H9 (cell line): ENCODE data around the gene PC. TPM values are rescaled to one million over a fixed set of nuclear protein-coding genes. Genes with fewer than 3 reads are reported as not detected.

ENCODE experiments used
- DNase-seq: peaks from one replicate; pipeline ENCODE4 v3.0.0-alpha.2; 2017
- H2AFZ ChIP-seq: one replicate; pipeline ENCODE4 v1.6.1; 2013; ENCODE audit warnings: mild to moderate bottlenecking, low read length, control low read depth, moderate library complexity
- H2AK5ac ChIP-seq: 2 replicates; pipeline ENCODE4 v1.6.1; 2013; ENCODE audit warnings: low read length, control low read depth, mixed read lengths; ENCODE audit not compliant: insufficient read length
- H2BK120ac ChIP-seq: one replicate; pipeline ENCODE4 v1.6.1; 2013; ENCODE audit warnings: low read depth, mild to moderate bottlenecking, low read length, control low read depth, inconsistent platforms; ENCODE audit not compliant: poor library complexity, severe bottlenecking
- H2BK12ac ChIP-seq: 2 replicates; pipeline ENCODE4 v1.6.1; 2013; ENCODE audit warnings: low read length, control low read depth, mixed read lengths, low read depth; ENCODE audit not compliant: insufficient read length
- H2BK15ac ChIP-seq: 2 replicates; pipeline ENCODE4 v1.6.1; 2013; ENCODE audit warnings: low read depth, low read length, control low read depth
- H2BK20ac ChIP-seq: one replicate; pipeline ENCODE4 v1.6.1; 2013; ENCODE audit warnings: low read depth, mild to moderate bottlenecking, low read length, control low read depth, inconsistent platforms; ENCODE audit not compliant: poor library complexity, severe bottlenecking
- H2BK5ac ChIP-seq: 2 replicates; pipeline ENCODE4 v1.6.1; 2013; ENCODE audit warnings: low read length, control low read depth, mixed read lengths; ENCODE audit not compliant: insufficient read length
- H3K14ac ChIP-seq: 2 replicates; pipeline ENCODE4 v1.6.1; 2013; ENCODE audit warnings: low read length, control low read depth; ENCODE audit not compliant: insufficient read depth
- H3K18ac ChIP-seq: 2 replicates; pipeline ENCODE4 v1.6.1; 2013; ENCODE audit warnings: low read depth, mild to moderate bottlenecking, mixed read lengths, low read length, control low read depth; ENCODE audit not compliant: insufficient read length
- H3K23ac ChIP-seq: 2 replicates; pipeline ENCODE4 v1.6.1; 2013; ENCODE audit warnings: low read length, control low read depth, mixed read lengths, low read depth; ENCODE audit not compliant: insufficient read length
- H3K23me2 ChIP-seq: 2 replicates; pipeline ENCODE4 v1.6.1; 2013; ENCODE audit warnings: low read depth, mild to moderate bottlenecking, mixed read lengths, low read length, control low read depth; ENCODE audit not compliant: insufficient read length, poor library complexity, severe bottlenecking
- H3K27ac ChIP-seq: 2 replicates; pipeline ENCODE4 v1.5.1; 2013; ENCODE audit warnings: low read length, control low read depth, mixed read lengths, low read depth; ENCODE audit not compliant: insufficient read length
- H3K27me3 ChIP-seq: 2 replicates; pipeline ENCODE4 v1.6.1; 2013; ENCODE audit warnings: low read length, control low read depth, inconsistent platforms; ENCODE audit not compliant: insufficient read depth
- H3K4ac ChIP-seq: 2 replicates; pipeline ENCODE4 v1.6.1; 2013; ENCODE audit warnings: low read depth, mild to moderate bottlenecking, control low read depth, inconsistent platforms, low read length, moderate library complexity
- H3K4me1 ChIP-seq: 2 replicates; pipeline ENCODE4 v1.6.1; 2013; ENCODE audit warnings: low read length, control low read depth, inconsistent platforms; ENCODE audit not compliant: insufficient read depth
- H3K4me2 ChIP-seq: 2 replicates; pipeline ENCODE4 v1.6.1; 2013; ENCODE audit warnings: low read length, control low read depth, mixed read lengths; ENCODE audit not compliant: insufficient read length, insufficient read depth
- H3K56ac ChIP-seq: 2 replicates; pipeline ENCODE4 v1.6.1; 2013; ENCODE audit warnings: low read depth, mild to moderate bottlenecking, mixed read lengths, low read length, control low read depth; ENCODE audit not compliant: insufficient read length
- H3K79me1 ChIP-seq: 2 replicates; pipeline ENCODE4 v1.6.1; 2013; ENCODE audit warnings: low read depth, mild to moderate bottlenecking, moderate library complexity, low read length, control low read depth, inconsistent platforms; ENCODE audit not compliant: insufficient read depth, poor library complexity, severe bottlenecking
- H3K79me2 ChIP-seq: 2 replicates; pipeline ENCODE4 v1.6.1; 2013; ENCODE audit warnings: low read length, control low read depth, inconsistent platforms; ENCODE audit not compliant: insufficient read depth
- H3K9ac ChIP-seq: 2 replicates; pipeline ENCODE4 v1.6.1; 2013; ENCODE audit warnings: low read length, control low read depth, mixed read lengths; ENCODE audit not compliant: insufficient read length; ENCODE audit errors: extremely low read depth
- H3K9me3 ChIP-seq: one replicate; pipeline ENCODE4 v1.6.1; 2013; ENCODE audit warnings: low read depth, low read length, inconsistent platforms; ENCODE audit not compliant: control insufficient read depth
- H3T11ph ChIP-seq: one replicate; pipeline ENCODE4 v1.6.1; 2013; ENCODE audit warnings: mild to moderate bottlenecking, low read length, control low read depth, inconsistent platforms
- H4K20me1 ChIP-seq: one replicate; pipeline ENCODE4 v1.6.1; 2013; ENCODE audit not compliant: control insufficient read depth, insufficient read length, insufficient read depth
- H4K5ac ChIP-seq: 2 replicates; pipeline ENCODE4 v1.6.1; 2013; ENCODE audit warnings: low read depth, mild to moderate bottlenecking, mixed read lengths, low read length, control low read depth; ENCODE audit not compliant: insufficient read length
- H4K8ac ChIP-seq: replicated peaks from 2 replicates; pipeline ENCODE4 v1.6.1; 2013; ENCODE audit warnings: low read length, control low read depth, mixed read lengths, low read depth; ENCODE audit not compliant: insufficient read length
- H4K91ac ChIP-seq: 2 replicates; pipeline ENCODE4 v1.6.1; 2013; ENCODE audit warnings: low read depth, mild to moderate bottlenecking, moderate library complexity, mixed read lengths, low read length, control low read depth; ENCODE audit not compliant: insufficient read length
- H3K27ac Mint-ChIP-seq, 3 experiments: 2 replicates in 2 of 3; 3 replicates in 1 of 3; pipeline ENCODE4 v1.8.0; 2020 to 2021; ENCODE audit warnings: mixed read lengths in 3 of 3, mild to moderate bottlenecking in 1 of 3, moderate library complexity in 1 of 3
- H3K27me3 Mint-ChIP-seq: 2 replicates; pipeline ENCODE4 v1.8.0; 2021; ENCODE audit warnings: low read depth, mild to moderate bottlenecking, moderate library complexity, mixed read lengths
- H3K36me3 Mint-ChIP-seq, 3 experiments: 2 replicates in 2 of 3; 3 replicates in 1 of 3; pipeline ENCODE4 v1.8.0; 2020 to 2021; ENCODE audit warnings: low read depth in 3 of 3, mixed read lengths in 3 of 3; ENCODE audit not compliant: insufficient read depth in 1 of 3
- H3K4me1 Mint-ChIP-seq, 2 experiments: 2 replicates each; pipeline ENCODE4 v1.8.0; 2020; ENCODE audit warnings: mixed read lengths in 2 of 2
- H3K4me3 Mint-ChIP-seq, 2 experiments: 2 replicates in 1 of 2; 3 replicates in 1 of 2; pipeline ENCODE4 v1.8.0; 2020 to 2021; ENCODE audit warnings: mild to moderate bottlenecking in 2 of 2, mixed read lengths in 2 of 2, moderate library complexity in 1 of 2
- H3K9me3 Mint-ChIP-seq, 2 experiments: 2 replicates in 1 of 2; 3 replicates in 1 of 2; pipeline ENCODE4 v1.8.0; 2020; ENCODE audit warnings: mild to moderate bottlenecking in 2 of 2, mixed read lengths in 2 of 2, moderate library complexity in 1 of 2
- CTCF ChIP-seq: fragments of 200-600 bp; sonication (generic); conservative IDR thresholded peaks from 3 replicates; pipeline ENCODE4 v1.8.0; 2021; ENCODE audit warnings: antibody characterized with exemption, mild to moderate bottlenecking
- WGBS: extraction: QIAGEN DNeasy Blood & Tissue Kit; methylation state at CpG from one replicate; pipeline ENCODE4 v1.1.7; 2013; ENCODE audit warnings: missing lambda C conversion rate, low lambda C conversion rate, mixed read lengths; ENCODE audit not compliant: insufficient read length; ENCODE audit errors: extremely low coverage; 5-methylcytosine and 5-hydroxymethylcytosine counted together
- total RNA-seq: library from RNA; stranded (reverse); gene quantifications from 2 replicates; pipeline ENCODE4 v1.2.1, GENCODE V29; 2021

The PC gene
- total RNA-seq, 1 experiment from 2014 or later: 32.6 TPM

- H3K4ac ChIP-seq: no peak overlapping the region
- H3K79me2 ChIP-seq: no peaks in the 10 kb centered on the region
- no peak overlapping the region for H2BK12ac ChIP-seq
- no peak overlapping the region for H3T11ph ChIP-seq
- no peak overlapping the region for H3K4me3 Mint-ChIP-seq
- H2BK120ac ChIP-seq: no peak overlapping the region
- no peak overlapping the region for H3K27ac ChIP-seq
- H3K4me1 ChIP-seq: no peaks in the 10 kb centered on the region
- H3K23ac ChIP-seq: peak overlapping the region; percentile 87
- H3K27ac Mint-ChIP-seq: no peak overlapping the region
- WGBS: no CpG with 5 or more reads among the region's 9 CpGs
- H4K5ac ChIP-seq: peak overlapping the region; percentile 7
- H3K79me1 ChIP-seq: no peaks in the 10 kb centered on the region
- H3K27me3 ChIP-seq: no peaks in the 10 kb centered on the region
- no peak overlapping the region for H3K56ac ChIP-seq
- H3K23me2 ChIP-seq: no peaks in the 10 kb centered on the region
- H4K8ac ChIP-seq: no peak overlapping the region
- no peak overlapping the region for H3K18ac ChIP-seq
- DNase-seq: no peak
- no peaks in the 10 kb centered on the region for H3K9me3 ChIP-seq
- no peak overlapping the region for H2BK5ac ChIP-seq
- H3K9ac ChIP-seq: no peak overlapping the region
- H3K36me3 Mint-ChIP-seq: no peaks in the 10 kb centered on the region; a peak in 1 of 7 replicates
- no peak overlapping the region for H3K14ac ChIP-seq
- H3K4me1 Mint-ChIP-seq: peaks cover 16 to 21% of the 10 kb centered on the region in 2 experiments
- H3K4me2 ChIP-seq: no peak overlapping the region
- H4K91ac ChIP-seq: no peak overlapping the region
- no peaks in the 10 kb centered on the region for H3K9me3 Mint-ChIP-seq
- no peak overlapping the region for H2BK20ac ChIP-seq
- H2BK15ac ChIP-seq: no peak overlapping the region
- no peak overlapping the region for H2AK5ac ChIP-seq
- no peaks in the 10 kb centered on the region for H4K20me1 ChIP-seq
- H3K27me3 Mint-ChIP-seq: no peaks in the 10 kb centered on the region
- no peak for TF ChIP-seq CTCF
- no peak overlapping the region for H2AFZ ChIP-seq
These were observed 23.0 kb downstream of the PC start for GRCh38 chr11:66934950-66935779.
